Measurements from ENCODE around the gene ELFN1.
A peak's percentile ranks its signal among the peaks of the same experiment; 100 is the strongest.

Gene ELFN1

DNA sequence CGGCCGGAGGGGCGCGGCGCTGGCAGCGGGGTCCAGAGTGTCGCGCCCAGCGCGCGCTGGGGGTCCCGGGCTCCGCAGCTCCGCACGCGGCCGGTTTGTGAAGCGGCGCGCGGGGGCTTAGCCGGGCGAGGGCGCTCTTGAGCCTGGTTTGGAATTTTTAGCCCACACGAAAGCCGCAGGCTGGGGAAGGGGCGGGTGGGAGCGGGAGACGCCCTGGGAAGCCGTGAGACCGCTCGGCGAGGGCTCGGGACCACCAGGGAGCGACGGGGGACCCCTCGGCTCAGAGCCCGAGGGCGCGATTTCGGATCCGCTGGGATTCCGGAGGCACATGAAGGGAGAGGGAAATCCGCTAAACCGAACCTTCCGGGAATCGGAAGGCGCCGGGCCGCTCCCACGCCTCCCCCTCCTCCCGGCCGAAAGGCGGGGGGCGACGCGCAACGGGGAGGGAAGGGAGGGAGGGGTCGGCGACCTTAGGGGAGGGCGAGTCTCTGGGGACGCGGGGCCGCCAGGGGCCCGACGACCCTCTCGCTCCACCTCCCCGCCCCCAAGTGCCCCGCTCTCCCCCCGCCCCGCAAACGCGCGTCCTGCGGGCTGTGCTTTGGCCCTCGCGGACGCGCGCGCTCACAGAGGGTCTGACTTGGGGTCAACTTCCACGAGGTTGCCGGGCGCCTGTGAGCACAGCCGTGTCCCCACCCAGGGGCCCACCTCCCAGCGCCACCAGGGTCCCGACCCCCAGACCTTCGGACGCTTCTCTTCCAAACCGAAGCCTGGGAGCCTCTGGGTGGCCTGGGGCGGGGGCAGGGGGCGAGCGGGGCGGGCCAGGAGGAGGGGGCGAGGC is 5.1 kb upstream of the ELFN1 start:
- DNase-seq = peak; percentile 63

DNA sequence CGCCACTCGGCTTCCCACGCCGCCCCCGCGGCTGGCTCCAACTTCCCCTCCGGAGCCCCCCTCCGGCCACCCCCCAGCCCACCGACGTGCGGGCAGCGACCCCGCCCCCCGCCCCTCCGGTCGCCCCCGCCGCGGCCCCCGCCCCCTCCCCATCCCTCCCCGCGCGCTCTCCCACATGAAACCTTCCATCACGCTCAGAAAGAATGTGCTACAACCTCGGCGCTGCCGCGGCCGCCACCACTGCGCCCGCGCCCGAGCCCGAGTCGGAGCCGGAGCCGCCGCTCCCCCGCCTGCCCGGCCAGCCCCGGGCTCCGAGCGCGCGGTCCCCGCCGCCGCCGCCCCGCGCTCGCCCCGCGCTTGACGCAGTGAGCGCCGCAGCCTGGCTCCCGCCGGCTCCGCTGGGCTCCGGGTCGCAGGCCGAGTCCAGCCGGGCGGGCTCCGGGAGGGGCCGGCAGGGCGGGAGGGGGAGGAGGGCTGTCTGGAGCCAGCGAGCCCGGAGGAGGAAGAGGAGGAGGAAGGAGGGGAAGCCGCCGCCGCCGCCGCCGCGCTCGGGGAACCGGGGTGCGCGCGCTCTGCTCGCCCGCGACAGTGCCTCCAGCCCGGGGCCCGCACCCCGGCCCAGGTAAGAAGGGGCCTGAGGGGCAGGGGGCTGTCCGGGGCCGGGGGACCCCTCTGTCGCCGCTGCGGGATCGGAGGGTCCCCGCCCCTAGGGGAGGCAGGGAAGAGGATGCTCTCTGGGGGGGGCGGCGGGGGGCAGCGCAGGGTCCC is 4.3 kb upstream of the ELFN1 start:
- peak; percentile 48 for DNase-seq

DNA sequence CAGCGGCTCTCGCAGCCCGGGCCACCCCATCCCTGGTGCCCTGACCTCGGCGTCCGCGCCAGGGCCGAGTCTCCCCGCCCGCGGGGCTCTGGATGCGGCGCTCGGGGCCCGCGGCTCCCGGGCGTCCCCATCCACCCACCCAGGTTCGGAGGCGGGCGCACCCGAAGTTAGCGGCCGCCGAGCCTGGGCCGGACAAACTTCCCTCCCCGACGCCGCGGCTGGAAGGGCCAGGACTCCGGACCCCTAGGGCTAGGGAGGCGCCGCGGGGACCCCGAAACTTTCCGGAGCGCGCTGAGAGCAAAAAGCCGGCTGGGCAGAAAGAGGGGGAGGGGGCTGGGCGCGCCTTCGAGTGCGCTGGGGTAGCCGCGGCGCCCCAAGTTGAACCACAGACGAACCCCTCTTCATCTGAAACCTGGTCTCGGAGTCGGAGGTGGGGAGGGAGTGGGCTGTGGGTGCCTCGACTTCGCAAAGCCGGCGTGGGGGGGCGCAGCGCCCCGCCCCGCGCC is 3.7 kb upstream of the ELFN1 start:
- DNase-seq = peak; percentile 30

DNA sequence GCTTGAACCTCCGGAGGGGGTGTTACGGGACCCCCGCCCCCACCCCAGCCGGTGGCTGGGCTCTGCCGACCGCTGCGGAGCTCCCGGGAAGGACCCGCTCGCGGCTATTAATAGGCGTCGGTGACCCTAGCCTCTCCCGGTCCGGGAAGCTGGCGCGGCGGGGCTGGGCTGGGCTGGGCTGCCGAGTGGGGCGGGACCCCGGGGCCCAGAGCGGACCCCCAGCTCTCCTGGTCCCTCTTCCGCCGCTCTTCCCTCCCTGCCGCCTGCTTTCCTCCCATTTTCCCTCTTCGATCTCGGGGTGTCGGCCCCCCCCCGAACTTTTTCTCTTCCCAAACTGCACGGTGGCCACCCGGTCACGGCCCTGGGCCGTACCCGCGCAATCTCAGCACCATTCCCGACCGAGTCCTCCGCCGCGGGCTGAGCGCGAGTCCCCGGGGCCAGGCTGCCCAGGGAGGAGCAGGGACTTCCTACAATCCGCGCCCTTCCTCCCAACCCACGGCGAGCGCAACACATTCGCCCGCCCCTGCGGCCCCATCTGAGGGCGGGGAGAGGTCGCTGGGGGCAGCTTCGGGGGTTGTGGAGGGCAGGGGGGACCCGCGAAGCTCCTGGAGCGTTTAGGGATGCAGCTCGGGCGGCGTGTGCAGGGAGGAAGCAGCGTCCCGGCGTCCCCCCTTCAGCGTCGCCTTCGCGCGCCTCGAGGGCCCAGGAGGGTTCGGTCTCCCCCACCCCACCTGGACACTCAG is 3.1 kb upstream of the ELFN1 start:
- peak; percentile 43 for DNase-seq

DNA sequence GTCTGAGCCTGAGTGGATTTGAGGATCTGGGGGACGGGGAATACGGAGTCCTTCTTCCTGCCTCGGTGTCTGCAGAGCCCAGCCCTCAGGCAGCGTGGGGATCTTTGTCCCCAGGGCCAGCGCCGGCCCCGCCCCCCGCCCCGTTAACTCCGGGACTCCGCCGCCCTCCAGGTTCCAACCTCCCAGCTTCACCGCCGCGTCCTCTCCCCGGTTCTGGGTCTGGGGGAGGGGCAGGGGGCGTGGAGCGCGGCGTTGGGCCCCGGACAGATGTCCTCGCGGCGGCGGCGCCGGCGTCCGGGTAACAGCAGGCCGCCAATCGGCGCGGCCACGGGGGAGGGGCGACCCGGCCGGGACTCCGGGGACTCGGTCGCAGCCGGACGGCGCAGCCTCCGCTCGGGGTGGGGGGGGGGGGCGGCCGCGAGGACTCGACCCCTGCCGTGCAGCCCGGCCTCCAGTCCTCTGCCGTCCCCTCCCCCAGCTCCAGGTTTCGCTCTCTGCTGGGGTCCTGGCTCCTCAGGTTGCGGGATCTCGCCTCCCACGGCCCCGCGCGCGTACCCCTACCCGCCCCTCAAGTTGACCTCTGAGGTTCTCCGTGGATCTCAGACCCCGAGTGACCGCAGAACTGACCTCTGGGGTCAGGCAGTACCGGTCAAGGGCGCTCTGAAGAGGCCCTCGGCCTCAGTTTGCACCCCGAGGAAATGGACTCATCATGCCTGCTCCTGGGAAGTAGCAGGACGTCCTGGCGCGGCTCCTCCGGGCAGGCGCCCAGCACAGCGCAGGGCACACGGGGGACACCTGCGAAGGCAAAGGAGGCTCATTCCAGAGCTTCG is 2.3 kb upstream of the ELFN1 start:
- DNase-seq = no peak

DNA sequence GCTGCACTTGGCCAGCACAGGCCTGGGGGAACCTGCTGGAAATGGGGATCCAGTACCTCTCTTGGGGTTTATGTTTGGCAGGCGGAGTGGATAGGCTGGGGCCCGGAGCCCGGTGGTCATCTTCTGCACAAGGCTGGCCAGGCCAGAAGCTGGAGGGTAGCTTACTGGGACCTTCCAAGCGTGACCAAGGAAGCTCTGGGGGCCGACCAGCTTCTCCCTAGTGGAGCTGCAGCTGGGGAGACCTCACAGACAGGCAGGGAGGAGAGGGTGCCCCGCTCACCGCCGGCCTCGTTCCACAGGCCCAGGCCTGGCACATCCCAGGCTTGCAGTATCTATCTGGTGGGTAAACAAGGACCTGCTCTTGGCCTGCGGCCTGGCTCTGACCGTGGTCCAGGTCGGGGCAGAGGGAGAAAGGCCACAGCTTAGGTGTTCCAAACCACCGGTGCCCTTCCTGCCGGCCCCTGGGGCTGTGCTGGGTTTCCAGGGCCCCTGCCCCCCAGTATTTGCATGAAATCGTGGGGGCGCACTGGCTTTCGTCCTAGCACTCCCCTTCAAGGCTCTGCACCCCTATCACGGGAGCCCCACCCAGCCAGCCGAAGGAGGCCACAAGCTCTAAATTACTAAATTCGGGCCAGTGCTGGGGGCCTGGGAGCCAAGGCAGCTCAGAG is 1.5 kb upstream of the ELFN1 start:
- no peak for DNase-seq

DNA sequence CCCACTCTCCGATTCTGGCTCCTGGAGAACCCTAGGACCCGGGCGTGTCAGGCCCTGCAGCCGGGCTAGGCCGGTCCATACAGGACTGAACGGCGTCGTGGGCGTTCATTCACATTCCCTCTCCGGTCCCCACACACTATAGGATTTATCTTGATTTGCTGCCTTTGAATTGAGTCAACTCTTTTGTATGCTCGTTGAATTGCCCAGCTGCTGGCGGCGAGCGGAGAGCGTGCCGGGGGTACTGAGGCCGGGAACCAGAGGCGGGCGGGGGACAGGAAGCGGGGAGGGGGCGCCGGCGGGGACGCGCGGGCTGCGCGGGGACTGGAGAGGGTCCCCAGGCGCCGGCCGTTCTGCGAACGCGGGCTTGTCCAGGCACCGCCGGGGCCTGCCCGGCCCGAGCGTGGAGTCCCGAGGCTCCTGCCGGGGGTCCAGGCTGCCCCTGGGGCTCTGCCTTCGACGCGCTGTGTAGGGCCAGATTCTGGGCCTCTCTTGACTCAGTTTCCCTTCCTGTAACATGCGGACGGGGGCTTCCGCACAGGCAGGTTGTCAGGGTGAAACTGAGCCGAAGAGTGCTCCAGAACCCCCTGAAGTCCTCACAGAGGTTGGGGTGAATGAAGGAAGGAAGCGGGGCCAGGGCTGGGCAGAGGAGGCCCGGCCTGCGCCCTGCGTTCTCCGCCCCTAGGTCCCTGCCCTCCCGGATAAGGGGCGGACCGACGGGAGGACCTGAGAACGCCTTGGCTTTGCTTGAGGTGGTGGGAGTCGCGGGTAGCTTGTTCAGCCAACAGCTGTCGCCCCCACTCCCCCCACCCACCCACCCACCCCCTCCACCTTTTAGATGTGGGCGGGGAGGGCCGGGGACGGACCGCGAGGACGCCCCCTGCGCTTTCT is 769 bp upstream of the ELFN1 start:
- DNase-seq = peak; percentile 50

DNA sequence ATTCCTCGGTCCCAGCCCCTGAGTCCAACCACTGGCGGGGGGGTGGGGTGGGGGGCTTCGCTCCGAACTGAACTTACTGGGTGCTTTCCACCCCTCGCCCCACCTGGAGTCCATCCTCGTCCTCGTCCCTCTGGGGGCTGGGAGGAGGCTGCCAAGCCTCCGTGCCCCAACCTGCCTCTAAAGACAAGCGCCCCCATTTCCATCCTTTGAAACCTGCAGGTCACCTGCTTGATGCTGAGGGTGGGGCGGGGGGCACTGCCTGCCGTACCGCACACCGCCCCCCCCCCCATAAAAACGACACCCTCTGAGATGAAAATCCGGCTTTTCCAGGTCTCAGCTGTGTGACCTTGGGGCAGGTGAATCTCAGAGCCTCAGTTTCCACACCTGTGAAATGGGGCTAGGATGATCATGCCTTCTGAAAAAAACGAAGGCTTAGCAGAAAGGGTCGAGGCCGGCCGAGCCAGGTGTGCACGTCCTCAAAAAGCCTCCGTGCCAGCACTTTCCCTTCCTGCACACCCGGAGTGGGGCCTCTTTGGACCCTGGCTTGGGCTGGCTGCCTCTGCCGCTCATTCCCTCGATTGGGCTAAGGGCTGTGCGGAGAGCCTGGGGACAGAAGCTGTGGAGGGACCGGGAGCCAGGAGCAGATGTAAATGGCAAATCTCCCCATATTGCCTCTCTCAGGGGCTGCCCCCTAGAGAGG is 967 bp downstream of the ELFN1 start:
- no peak for DNase-seq

DNA sequence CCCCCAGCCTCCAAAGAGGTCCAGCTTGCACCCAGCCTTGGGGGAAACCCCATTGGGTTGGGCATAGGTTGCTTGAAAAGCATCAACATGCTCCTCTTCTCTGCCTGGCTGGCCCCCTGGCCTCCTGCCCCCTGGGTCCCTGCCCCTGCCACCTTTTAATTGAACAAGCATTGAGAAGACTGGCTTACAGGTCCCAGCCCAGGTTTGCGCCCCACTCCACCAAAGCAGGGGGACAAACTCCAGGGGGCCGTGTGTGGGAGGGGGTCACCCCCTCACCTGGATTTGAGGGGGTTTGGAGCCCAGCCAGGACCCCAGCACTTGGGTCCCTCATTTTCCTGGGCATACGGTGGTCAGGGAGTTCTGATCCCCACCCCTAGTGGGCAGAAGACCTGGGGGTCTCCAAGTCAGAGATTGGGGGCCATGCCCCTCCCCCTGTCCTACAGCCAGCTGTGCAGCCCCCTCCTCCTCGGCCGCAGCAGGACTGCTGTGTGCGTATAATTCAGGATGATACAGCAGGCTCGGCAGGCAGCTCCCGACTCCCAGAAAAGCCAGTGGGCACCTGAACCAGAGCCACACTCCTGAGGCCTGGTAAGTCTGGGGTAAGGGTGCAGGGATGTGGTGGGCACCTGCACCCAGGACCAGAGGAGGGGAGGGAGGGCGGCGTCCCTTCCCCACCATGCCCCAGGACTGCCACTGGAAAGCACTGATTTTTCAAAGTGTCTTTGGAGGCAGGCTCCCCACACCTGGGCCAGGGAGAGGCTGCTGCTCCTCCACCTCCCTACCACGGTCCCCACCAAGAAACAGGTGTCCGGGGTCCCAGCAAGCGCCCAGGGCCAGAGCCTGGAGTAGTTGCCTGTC is 1.7 kb downstream of the ELFN1 start:
- DNase-seq = no peak

DNA sequence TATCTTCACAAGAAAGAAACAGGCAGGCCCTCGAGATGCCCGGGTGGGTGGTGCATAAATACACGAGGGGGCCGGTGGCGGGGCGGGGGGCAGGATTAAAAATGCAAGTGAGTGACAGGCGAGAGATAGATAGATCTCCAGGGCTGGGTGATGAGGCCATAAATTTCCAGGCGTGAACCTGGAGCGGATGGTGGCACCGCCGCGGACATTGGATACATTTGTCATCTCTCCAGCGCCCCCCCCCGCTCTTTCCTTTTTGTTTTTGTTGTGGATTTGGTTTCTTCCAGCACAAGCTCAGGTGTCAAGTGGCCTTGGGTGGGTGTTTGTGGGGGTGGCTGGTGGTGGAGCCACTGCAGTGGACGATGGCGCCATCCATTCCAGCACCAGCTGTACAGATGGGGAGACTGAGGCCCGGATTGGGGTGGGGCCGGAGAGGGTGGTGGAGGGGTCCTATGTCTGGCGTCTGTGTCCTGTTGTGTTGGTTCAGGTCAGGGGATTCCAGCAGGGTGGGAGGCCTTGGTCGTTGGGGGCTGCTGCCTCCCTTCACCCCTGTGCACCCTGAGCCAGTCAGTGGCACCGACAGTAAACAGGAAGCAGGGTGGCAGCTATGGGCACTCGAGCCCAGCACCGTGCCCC is 2.9 kb downstream of the ELFN1 start:
- DNase-seq = no peak

DNA sequence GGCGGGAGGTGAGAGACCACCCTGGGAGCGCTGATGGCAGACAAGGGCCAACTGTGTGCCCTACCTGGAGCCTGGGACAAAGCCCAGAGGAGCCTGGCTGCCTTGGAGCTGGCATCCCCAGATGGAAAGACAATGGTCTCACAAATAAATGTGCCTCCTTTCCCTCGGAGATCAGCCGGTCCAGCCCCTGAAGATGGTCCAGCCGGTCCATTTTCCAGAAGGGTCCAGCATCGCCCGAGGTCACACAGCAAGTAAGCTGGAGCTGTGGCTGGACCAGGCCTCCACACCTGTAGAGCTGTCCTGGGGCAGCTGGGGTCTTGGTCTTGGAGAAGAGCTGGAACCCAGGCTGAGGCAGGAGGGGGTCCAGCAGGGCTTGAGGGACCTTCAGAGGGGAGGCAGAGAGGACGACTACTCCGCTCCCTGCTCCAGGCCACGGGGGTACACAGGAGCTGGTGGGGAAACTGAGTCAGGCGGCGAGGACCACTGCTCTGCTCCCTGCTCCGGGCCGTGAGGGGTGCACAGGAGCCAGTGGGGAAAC is 3.6 kb downstream of the ELFN1 start:
- no peak for DNase-seq

DNA sequence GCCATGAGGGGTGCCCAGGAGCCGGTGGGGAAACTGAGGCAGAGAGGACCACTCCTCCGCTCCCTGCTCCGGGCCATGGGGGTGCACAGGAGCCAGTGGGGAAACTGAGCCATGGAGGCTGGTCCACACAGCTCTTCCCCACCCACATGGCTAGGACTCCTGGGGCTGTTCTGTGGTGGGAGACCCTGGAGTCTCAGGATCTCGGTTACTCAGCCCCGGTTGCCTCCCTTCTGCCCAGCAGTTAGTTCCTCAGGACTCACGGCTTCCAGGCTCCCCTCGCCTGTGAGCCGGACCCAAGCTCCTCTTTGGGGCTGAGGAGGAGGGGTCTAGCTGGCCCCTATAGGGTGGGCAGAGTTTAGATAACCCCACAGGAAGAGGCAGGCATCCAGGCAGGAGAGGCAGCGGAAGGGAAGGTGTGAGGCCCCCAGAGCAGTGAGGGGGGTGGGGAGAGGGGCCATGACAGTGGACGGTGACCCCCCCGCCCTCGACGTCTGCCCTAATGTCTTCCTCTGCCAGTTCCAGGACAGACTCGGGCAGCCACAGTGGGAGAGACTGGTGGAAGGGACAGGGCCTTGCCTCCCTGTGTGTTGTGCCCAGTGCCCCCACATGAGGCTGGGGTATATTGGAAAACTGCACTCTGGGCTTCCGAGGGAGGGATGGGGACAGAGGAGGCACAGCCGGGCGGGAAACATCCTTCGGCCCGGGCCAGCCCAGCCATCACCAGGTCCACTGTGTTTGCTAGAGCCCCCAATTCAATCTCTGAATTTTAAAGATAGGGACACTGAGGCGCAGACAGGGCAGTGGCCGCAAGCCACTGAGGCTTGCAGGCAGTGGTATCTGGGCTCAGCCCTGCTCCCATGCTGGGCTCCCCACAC is 4.3 kb downstream of the ELFN1 start:
- no peak for DNase-seq

DNA sequence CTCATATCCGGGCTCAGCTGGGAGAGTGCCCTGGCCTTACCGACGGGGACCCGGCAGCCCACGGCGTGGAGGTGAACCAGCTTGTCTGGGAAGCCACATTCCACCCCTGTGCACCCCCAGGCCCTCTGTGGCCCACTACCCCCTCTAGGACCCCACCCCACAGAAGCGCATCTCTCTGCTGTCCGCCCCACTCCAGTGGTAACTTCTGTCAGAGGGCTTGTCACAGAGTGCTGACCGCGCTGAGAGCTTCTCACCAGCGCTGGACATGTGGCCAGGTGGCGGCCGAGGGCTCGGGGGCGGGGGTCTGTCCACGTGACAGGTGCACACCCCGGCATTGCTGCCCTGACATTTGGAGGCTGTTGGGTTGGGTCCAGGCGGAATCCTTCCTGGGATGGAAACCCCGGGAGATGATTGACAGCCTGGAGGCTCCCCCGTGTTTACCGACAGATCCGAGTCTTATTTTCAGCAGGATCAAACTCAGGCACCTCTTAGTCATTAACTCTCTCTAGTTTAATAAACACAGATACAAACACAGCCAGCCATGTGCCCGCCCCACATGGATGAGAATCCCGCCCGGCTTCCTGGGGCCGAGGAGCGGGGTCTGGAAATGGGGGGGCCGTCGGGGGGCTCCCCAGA is 5.1 kb downstream of the ELFN1 start:
- DNase-seq = no peak

DNA sequence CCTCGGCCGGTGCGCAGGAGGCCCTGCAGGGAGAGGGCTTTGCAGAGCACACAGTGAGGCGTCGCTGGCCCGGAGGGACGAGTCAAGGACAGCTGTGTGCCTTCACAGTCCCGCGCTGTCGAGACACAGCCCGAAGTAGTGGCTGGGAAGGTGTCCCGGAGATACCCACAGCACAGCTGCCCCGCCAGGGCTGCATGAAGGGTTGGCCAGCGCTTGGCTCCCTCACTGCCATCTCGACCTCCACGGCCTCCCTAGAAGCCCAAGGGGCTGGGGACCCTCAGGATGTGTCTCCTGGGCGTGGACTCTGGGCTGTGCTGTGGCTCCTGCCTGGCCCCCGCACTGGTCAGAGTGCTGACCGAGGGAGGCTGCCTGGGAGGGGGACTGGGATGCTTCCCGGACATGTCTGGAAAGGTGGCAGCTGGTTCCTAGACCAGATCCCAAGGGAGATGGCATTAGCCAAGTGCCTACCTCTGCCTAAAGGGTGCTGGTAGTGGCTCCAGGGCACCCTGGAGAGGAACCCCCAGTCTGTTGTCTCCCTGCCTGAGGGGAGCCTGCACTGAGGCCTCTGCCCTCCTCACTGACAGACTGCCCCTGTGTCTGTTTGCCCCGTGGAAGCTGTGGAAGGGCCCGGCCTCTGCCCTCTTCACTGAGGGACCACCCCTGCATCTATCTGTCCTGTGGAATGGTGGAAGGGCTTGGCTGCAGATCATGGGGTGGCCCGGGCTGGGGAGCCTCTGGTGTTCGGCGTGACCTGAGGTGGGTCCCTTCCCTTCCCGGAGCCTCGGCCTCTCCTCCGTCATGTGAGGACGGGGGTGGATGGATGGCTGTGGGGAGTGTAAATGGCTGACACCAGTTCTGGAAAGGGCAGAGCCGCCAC is 5.8 kb downstream of the ELFN1 start:
- DNase-seq = no peak

DNA sequence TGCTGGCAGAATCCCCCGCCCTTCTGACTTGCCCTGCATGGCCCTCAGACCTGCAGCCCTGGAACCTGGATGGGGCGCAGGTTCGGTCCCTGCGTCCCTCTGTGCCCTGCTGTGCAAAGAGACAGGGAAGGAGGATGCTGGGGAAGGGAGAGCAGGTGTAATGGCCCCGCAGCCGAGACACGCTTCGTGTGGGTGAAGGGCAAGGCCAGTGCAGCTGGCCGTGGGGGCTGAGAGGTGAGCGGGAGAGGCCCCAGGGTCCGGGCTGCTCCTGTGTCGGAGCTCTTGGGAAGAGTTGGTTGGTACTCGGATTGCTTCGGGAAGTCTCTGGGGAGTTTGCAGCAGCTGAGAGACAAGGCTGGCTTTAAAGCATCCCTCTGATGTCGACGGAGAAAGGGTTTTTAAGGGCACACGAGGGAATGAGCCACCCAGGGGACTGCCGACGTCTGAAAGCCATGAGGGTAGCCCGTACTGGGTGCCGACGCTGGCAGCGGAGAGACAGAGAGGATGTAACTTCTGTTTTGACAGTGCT is 6.5 kb downstream of the ELFN1 start:
- DNase-seq = no peak

All from fibroblast of skin of back (primary cell).